Endothelial cell of umbilical vein (primary cell): ENCODE measurements around the gene CARD9. TPM values are rescaled to one million over a fixed set of nuclear protein-coding genes. Genes with fewer than 3 reads are reported as not detected.

Source experiments
- BruUV-seq: library from RNA; stranded (reverse); fragments of 400-500 nt; replicated peaks from 2 replicates; lab custom pipeline; 2021; lab: Mats Ljungman, UMichigan
- CTCF ChIA-PET: fragments of 300-600, 350-600 bp; sonication (Branson Sonifier 250); formaldehyde crosslinking; loops from one replicate; lab custom pipeline; 2021; ENCODE audit warnings: antibody characterized with exemption, inconsistent platforms; lab: Charles Lee
- POLR2A ChIA-PET: fragments of 300-600, 350-600 bp; sonication (Branson Sonifier 250); formaldehyde crosslinking; loops from one replicate; lab custom pipeline; 2021; ENCODE audit warnings: antibody characterized with exemption, inconsistent platforms; lab: Charles Lee
- DNase-seq: peaks from one replicate; pipeline ENCODE4 v3.0.0-alpha.2; 2011; ENCODE audit warnings: low read depth, low spot score
- FAIRE-seq: peaks from 2 replicates; lab custom pipeline; 2011; peaks lifted over from hg19 to GRCh38; lab: Jason Lieb, UNC
- H2AFZ ChIP-seq: 2 replicates; pipeline ENCODE4 v1.6.0; 2012; ENCODE audit warnings: low read depth, low read length, control low read depth, inconsistent platforms
- H3K27ac ChIP-seq: 2 replicates; pipeline ENCODE4 v1.5.1; 2011; ENCODE audit warnings: low read depth, mild to moderate bottlenecking, control low read depth, low read length, moderate library complexity; ENCODE audit not compliant: insufficient read depth
- H3K27me3 ChIP-seq, 2 experiments: 2 replicates each; pipeline versions ENCODE4 v1.6.0 to v1.6.1; 2011; ENCODE audit warnings: low read length in 2 of 2, mixed read lengths in 1 of 2; ENCODE audit not compliant: control insufficient read depth in 2 of 2, insufficient read depth in 2 of 2
- H3K36me3 ChIP-seq, 2 experiments: 2 replicates in 1 of 2; 3 replicates in 1 of 2; pipeline ENCODE4 v1.5.1; 2011; ENCODE audit warnings: low read length in 2 of 2, mild to moderate bottlenecking in 1 of 2, moderate library complexity in 1 of 2; ENCODE audit not compliant: control insufficient read depth in 2 of 2, insufficient read depth in 2 of 2; ENCODE audit errors: extremely low read depth in 1 of 2
- H3K4me1 ChIP-seq: 3 replicates; pipeline ENCODE4 v1.5.1; 2011; ENCODE audit warnings: mild to moderate bottlenecking, low read length; ENCODE audit not compliant: control insufficient read depth, insufficient read depth; ENCODE audit errors: extremely low read depth
- H3K4me2 ChIP-seq: 2 replicates; pipeline ENCODE4 v1.6.1; 2011; ENCODE audit warnings: low read length, control low read depth, mixed read lengths; ENCODE audit not compliant: insufficient read depth
- H3K4me3 ChIP-seq, 3 experiments: fragments of 200-600 bp in 1 of 3; sonication (generic), shearing (Covaris generic) in 1 of 3; replicated peaks in 1 of 3; 2 replicates each; pipeline ENCODE4 v1.5.1; 2011 to 2016; ENCODE audit warnings: control low read depth in 3 of 3, low read length in 3 of 3, mild to moderate bottlenecking in 2 of 3, inconsistent platforms in 1 of 3, low read depth in 1 of 3, moderate library complexity in 1 of 3; ENCODE audit not compliant: insufficient read depth in 1 of 3
- H3K79me2 ChIP-seq: 2 replicates; pipeline ENCODE4 v1.6.0; 2012; ENCODE audit warnings: low read length, inconsistent platforms; ENCODE audit not compliant: control insufficient read depth, insufficient read depth
- H3K9ac ChIP-seq: replicated peaks from 2 replicates; pipeline ENCODE3; 2011; ENCODE audit warnings: low read length, control low read depth; ENCODE audit not compliant: insufficient read depth; ENCODE audit errors: extremely low read depth
- H3K9me1 ChIP-seq: replicated peaks from 3 replicates; pipeline ENCODE4 v1.6.0; 2011; ENCODE audit warnings: mild to moderate bottlenecking, low read length; ENCODE audit not compliant: control insufficient read depth, insufficient read depth; ENCODE audit errors: extremely low read depth
- H3K9me3 ChIP-seq: replicated peaks from 2 replicates; pipeline ENCODE4 v1.5.1; 2012; ENCODE audit warnings: low read length, inconsistent platforms; ENCODE audit not compliant: control insufficient read depth, insufficient read depth
- H4K20me1 ChIP-seq: replicated peaks from 2 replicates; pipeline ENCODE3; 2011; ENCODE audit warnings: mild to moderate bottlenecking, low read length; ENCODE audit not compliant: control insufficient read depth, insufficient read depth; ENCODE audit errors: extremely low read depth
- CTCF ChIP-seq, 2 donors: IDR thresholded peaks; 1 replicate in 1 of 2; 2 replicates in 1 of 2; pipeline ENCODE4 v1.5.1; 2011; ENCODE audit warnings: low read length in 2 of 2, mild to moderate bottlenecking in 2 of 2, moderate library complexity in 2 of 2, control low read depth in 1 of 2, inconsistent platforms in 1 of 2, low read depth in 1 of 2; ENCODE audit not compliant: insufficient read depth in 1 of 2; ENCODE audit errors: extremely low read depth in 1 of 2
- EZH2 ChIP-seq: IDR thresholded peaks from 2 replicates; pipeline ENCODE4 v1.6.1; 2012; ENCODE audit warnings: borderline replicate concordance, low read depth, mild to moderate bottlenecking, moderate library complexity, low read length, inconsistent platforms; ENCODE audit not compliant: severe bottlenecking
- FOS ChIP-seq: IDR thresholded peaks from 2 replicates; pipeline ENCODE4 v1.6.1; 2011; ENCODE audit warnings: mild to moderate bottlenecking, low read length, moderate library complexity, borderline replicate concordance; ENCODE audit not compliant: insufficient read depth
- GATA2 ChIP-seq: IDR thresholded peaks from 2 replicates; pipeline ENCODE4 v1.7.0; 2011; ENCODE audit warnings: low read depth, mild to moderate bottlenecking, moderate library complexity, mixed read lengths, low read length; ENCODE audit not compliant: insufficient read length, insufficient read depth
- JUN ChIP-seq: IDR thresholded peaks from 2 replicates; pipeline ENCODE4 v1.6.1; 2011; ENCODE audit warnings: borderline replicate concordance, low read depth; ENCODE audit not compliant: insufficient read length, insufficient read depth
- MAX ChIP-seq: IDR thresholded peaks from 2 replicates; pipeline ENCODE4 v1.6.1; 2011; ENCODE audit not compliant: insufficient read depth, insufficient read length
- MYC ChIP-seq: IDR thresholded peaks from one replicate; pipeline ENCODE4 v1.6.1; 2011; ENCODE audit warnings: mild to moderate bottlenecking, low read depth, low read length
- POLR2A ChIP-seq: IDR thresholded peaks from 2 replicates; pipeline ENCODE4 v1.6.1; 2012; ENCODE audit warnings: low read depth, mild to moderate bottlenecking, control low read depth, low read length
- POLR2AphosphoS5 ChIP-seq: IDR thresholded peaks from 2 replicates; pipeline ENCODE4 v1.6.1; 2012; ENCODE audit warnings: low read depth, mild to moderate bottlenecking, control low read depth, low read length, moderate library complexity; ENCODE audit not compliant: insufficient read depth
- dilution Hi-C: fragments of 300-500 bp; cut with MboI; formaldehyde crosslinking; loops from one replicate; pipeline ENCODE4 v1.15.0; 2019; ENCODE audit warnings: low sequenced_read_pairs; ENCODE audit not compliant: extremely low pct_ligation_motif_present
- intact Hi-C: fragments of 100-400 bp; cut with micrococcal nuclease; formaldehyde crosslinking; loops from one replicate; pipeline ENCODE4 v1.10.0; 2022
- polyA plus RNA-seq, 4 experiments: library from polyadenylated mRNA; depleted of rRNA in 3 of 4; stranded (reverse) in 3 of 4; unstranded in 1 of 4; fragments of >200 nt; gene quantifications; 2 replicates each; pipeline versions ENCODE4 v1.2.1 to v1.2.3, GENCODE V29; 2011 to 2012; ENCODE audit warnings: missing spikeins in 1 of 4
- total RNA-seq: library from RNA; stranded (reverse); gene quantifications from 2 replicates; pipeline ENCODE4 v1.2.3, GENCODE V29; 2021

The CARD9 gene
- total and polyA plus RNA-seq, 2 donors (not counting 3 experiments of a cell fraction or from before 2014, with no cell fraction given): 0.22 to 0.71 TPM

- no peak overlapping the region for H3K9ac ChIP-seq
- no peak overlapping the region for H3K4me2 ChIP-seq
- H3K4me1 ChIP-seq: peaks cover 8% of the 10 kb centered on the region
- no peaks in the 10 kb centered on the region for H3K27me3 ChIP-seq
- no peaks in the 10 kb centered on the region for H3K9me1 ChIP-seq
- H3K36me3 ChIP-seq: peaks cover 5 to 25% of the 10 kb centered on the region in 2 experiments
- TF ChIP-seq GATA2: no peak
- TF ChIP-seq MYC: no peak
- no peak for TF ChIP-seq JUN
- no peak for TF ChIP-seq FOS
- TF ChIP-seq MAX: no peak
- TF ChIP-seq EZH2: no peak
- TF ChIP-seq POLR2AphosphoS5: no peak
- TF ChIP-seq CTCF (IDR thresholded peaks at IDR 0.05; ENCODE audit: extremely low read depth in 1 of 2, insufficient read depth in 1 of 2, low read depth in 1 of 2, low read length in 2 of 2): no peak
- TF ChIP-seq POLR2A: no peak
- no peaks in the 10 kb centered on the region for H4K20me1 ChIP-seq
- H3K79me2 ChIP-seq: no peaks in the 10 kb centered on the region
- dilution Hi-C loops: no loop called here
- H2AFZ ChIP-seq: no peak overlapping the region
- H3K4me3 ChIP-seq: no peak overlapping the region
- DNase-seq: no peak
- intact Hi-C loops: no loop called here
- FAIRE-seq: no peak
- H3K9me3 ChIP-seq: no peaks in the 10 kb centered on the region
- H3K27ac ChIP-seq: no peak overlapping the region
- CTCF ChIA-PET: interaction anchor here (1.0 kb wide), 1 partner anchor 25 kb away, joined by 3 read pairs; no protein-coding TSS in a partner anchor
- BruUV-seq: no TSS peak
- POLR2A ChIA-PET: no interaction called here
These were observed 33.0 kb downstream of the CARD9 start for GRCh38 chr9:136340356-136341041.
